Lower leg skin (tissue), 3 donors: ENCODE measurements around the gene ATAD2B.

ENCODE experiments used
- CTCF ChIP-seq, 3 donors: fragments of 450-650 bp; IDR thresholded peaks; one replicate each; pipeline ENCODE4 v1.5.1; 2016; ENCODE audit warnings: antibody characterized with exemption in 3 of 3, mild to moderate bottlenecking in 3 of 3, moderate library complexity in 2 of 3
- POLR2A ChIP-seq, 2 donors: fragments of 450-650 bp; IDR thresholded peaks; one replicate each; pipeline ENCODE4 v1.6.1; 2016 to 2017; ENCODE audit warnings: antibody characterized with exemption in 2 of 2, mild to moderate bottlenecking in 1 of 2, moderate library complexity in 1 of 2

GRCh38 chr2:23837871-23838270 lies 89.1 kb downstream of the ATAD2B start:
- TF ChIP-seq CTCF (IDR thresholded peaks at IDR 0.05) (no peak), POLR2A (IDR thresholded peaks at IDR 0.05) (no peak)
